GM21360 (cell line): ENCODE data around the gene SPATS2.
"Not testable (repeated sequence)": the region's sequence is repeated elsewhere in the genome, so short reads cannot be mapped to it uniquely, and the experiment has no call there.

Source experiments
- ATAC-seq: cut with Tn5 transposase; IDR thresholded peaks from one replicate; pipeline ENCODE4 v1.9.1; 2021; ENCODE audit warnings: mild to moderate bottlenecking, moderate library complexity; ENCODE audit not compliant: unreplicated experiment

The SPATS2 gene

GRCh38 chr12:49509681-49510080, 142.4 kb downstream of the SPATS2 start:
- ATAC-seq: not testable (repeated sequence)

DNA sequence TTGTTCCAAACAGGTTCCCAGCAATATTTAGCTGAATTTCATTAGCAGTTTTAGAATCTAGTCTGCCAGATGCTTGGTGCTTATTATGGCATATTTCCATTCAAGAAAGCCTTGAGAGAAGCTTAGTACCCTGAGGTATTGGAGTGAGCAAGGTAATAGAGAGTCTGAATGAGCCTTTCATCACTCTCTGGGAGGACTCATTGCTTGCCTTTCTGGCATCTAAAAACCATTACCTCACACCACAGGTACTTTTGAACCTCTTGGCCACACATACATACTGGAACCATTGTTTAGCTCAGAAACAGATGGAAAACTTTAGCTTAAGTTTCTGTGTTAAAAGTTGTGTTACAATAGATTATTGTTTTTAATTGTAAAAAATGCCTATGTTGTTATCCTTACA, 144.1 kb downstream of the SPATS2 start:
- no peak for ATAC-seq

- no peak for ATAC-seq
These were observed 145.3 kb downstream of the SPATS2 start for GRCh38 chr12:49512546-49512945.

DNA sequence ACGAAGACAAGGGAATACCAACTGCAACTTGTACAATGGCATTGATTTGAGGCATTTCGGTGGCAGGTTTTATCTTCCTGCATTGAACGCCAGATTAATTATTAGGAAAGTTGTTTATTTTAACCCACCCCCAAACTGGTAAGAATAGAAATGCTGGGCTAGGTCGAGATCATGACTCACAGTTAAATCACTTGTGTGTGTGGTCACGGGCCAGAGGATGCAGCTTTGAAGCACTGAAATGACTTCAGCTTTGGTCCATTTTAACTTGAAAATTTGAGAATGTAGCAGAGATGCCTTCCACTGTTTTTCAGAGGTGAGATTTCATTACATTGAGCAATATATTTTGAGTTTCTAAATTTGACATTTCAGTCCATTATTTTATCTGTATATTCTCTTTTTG, 148.0 kb downstream of the SPATS2 start:
- ATAC-seq: no peak

GRCh38 chr12:49518914-49519573, 151.8 kb downstream of the SPATS2 start:
- ATAC-seq: no peak

DNA sequence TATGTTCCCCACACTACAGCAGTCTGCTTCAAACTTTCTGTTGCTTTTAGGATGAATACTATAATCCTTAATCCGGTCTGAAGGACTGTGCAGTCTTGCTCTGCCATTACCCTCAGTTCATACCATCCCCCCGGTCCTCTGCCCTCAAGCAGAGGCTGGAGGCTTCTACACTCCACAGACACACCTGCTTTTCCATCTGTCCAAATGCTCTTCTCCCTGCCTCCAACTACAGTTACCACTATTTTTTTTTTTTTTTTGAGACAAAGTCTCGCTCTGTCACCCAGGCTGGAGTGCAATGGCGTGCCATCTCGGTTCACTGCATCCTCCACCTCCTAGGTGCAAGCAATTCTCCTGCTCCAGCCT, 152.3 kb downstream of the SPATS2 start:
- ATAC-seq: no peak

- ATAC-seq: no peak
These were observed 154.1 kb downstream of the SPATS2 start for GRCh38 chr12:49521389-49521788.

GRCh38 chr12:49524660-49525324, 157.5 kb downstream of the SPATS2 start:
- ATAC-seq: no peak

GRCh38 chr12:49525942-49526341, 158.7 kb downstream of the SPATS2 start:
- no peak for ATAC-seq

GRCh38 chr12:49527361-49528130, 160.3 kb downstream of the SPATS2 start:
- no peak for ATAC-seq

- ATAC-seq: no peak
These were observed 162.2 kb downstream of the SPATS2 start for GRCh38 chr12:49529414-49529813.

- no peak for ATAC-seq
These were observed 164.5 kb downstream of the SPATS2 start for GRCh38 chr12:49531745-49532144.

DNA sequence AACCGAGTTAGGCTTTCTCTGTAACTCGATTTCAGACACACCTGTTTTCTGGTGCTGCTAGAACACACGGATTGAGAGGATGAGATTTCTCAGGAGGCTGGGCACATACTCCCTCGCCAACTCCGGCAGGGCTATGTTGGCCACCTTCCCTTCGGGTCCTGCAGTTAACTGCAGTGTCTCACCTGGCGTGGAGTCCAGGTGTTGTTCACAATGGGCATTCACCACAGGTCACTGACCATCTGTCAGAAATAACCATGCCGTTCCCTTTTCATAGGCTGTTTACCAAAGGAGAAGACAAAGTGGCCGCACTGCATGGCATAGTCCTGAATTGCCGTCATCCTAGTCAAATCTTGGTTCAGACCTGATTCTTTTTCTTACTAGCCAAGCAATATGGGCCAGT, 166.1 kb downstream of the SPATS2 start:
- ATAC-seq: no peak

GRCh38 chr12:49534122-49534521, 166.9 kb downstream of the SPATS2 start:
- ATAC-seq: not testable (repeated sequence)

DNA sequence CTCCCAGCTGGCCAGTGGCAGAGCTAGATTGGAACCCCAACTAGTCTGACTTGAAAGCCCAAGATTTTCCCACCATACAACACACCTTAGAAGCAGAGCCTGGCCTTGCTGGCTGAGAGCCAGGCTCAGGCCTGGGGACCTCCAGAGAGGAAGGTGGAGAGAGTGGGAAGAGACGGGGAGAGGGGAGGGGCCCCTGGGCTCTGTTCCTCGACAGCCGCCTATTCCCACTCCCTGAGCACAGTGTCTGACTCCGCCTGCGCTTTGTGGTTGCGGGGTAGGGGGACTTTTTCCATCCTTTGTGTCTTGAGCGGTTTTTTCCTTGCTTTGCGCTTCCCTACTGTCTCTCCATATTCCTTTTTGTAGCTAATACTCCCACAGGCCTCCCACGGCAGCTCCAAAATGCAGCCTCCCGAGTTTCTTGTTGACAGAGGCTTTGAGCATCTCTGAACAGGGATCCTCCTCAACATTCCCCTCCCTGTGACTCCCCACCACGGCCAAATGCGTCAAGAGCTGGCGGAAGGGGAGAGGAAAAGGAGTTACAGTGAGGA, 167.5 kb downstream of the SPATS2 start:
- no peak for ATAC-seq

- no peak for ATAC-seq
These were observed 168.8 kb downstream of the SPATS2 start for GRCh38 chr12:49535921-49536525.

- ATAC-seq: no peak
These were observed 169.3 kb downstream of the SPATS2 start for GRCh38 chr12:49536526-49537071.

GRCh38 chr12:49537231-49537751, 170.0 kb downstream of the SPATS2 start:
- ATAC-seq: no peak

DNA sequence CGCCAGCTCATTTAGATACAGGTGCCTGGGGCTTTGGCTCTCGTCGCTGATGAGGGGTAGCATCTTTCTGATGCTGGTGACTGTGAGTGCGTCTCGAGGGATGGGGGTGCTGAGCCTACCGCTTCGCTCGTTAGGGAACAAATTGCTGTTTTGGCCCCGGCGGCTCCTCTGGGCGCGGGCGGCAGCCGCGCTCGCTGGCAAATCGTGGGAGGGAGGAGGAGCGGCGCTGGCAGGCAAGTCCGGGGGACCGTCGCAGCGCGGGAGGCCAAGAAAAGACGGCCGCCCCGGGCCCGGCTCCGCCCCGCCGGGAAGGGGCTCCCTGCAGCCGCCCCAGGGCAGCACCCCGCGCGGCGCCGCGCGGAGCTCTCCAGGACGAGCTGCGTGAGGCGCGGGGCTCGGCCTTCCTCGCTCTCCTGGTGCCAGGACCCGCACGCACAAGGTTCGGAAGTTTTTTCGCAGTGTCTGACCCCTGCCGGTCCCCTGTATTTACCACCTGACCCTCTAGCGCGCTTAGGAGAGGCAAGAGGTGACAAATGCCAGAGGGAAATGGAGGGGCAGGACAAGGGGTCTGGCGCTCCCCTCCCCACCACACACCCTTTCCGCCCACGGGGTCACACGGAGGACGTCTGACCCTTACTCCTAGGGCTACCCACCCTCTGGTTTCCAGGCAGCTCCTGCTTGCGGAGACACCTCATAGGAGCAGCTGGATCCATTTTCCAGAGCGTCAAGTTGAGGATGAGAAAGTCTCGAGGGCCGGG, 170.7 kb downstream of the SPATS2 start:
- ATAC-seq: no peak
